Measurements from ENCODE around the gene FAM83D. TPM values are rescaled to one million over a fixed set of nuclear protein-coding genes. Genes with fewer than 3 reads are reported as not detected.

FAM83D gene
- total and polyA plus RNA-seq, 2 experiments from 2014 or later, result 33.3 to 91.3 TPM

DNA sequence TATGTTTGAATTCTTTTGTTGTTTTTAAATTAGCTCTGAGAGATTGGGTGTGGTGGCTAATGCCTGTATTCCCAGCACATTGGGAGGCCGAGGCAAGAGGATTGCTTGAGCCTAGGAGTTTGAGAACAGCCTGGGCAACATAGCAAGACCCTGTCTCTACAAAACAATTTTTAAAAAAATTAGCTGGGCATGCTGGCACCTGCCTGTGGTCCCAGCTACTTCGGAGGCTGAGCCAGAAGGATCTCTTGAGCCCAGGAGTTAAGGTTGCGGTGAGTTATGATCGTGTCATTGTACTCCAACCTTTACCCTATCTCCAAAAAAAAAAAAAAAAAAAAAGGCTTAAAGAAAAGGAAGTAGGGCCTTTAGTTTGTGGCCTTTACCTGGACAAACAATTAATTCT, 58.8 kb downstream of the FAM83D start (continued):
- TF ChIP-seq, protein P1, sequence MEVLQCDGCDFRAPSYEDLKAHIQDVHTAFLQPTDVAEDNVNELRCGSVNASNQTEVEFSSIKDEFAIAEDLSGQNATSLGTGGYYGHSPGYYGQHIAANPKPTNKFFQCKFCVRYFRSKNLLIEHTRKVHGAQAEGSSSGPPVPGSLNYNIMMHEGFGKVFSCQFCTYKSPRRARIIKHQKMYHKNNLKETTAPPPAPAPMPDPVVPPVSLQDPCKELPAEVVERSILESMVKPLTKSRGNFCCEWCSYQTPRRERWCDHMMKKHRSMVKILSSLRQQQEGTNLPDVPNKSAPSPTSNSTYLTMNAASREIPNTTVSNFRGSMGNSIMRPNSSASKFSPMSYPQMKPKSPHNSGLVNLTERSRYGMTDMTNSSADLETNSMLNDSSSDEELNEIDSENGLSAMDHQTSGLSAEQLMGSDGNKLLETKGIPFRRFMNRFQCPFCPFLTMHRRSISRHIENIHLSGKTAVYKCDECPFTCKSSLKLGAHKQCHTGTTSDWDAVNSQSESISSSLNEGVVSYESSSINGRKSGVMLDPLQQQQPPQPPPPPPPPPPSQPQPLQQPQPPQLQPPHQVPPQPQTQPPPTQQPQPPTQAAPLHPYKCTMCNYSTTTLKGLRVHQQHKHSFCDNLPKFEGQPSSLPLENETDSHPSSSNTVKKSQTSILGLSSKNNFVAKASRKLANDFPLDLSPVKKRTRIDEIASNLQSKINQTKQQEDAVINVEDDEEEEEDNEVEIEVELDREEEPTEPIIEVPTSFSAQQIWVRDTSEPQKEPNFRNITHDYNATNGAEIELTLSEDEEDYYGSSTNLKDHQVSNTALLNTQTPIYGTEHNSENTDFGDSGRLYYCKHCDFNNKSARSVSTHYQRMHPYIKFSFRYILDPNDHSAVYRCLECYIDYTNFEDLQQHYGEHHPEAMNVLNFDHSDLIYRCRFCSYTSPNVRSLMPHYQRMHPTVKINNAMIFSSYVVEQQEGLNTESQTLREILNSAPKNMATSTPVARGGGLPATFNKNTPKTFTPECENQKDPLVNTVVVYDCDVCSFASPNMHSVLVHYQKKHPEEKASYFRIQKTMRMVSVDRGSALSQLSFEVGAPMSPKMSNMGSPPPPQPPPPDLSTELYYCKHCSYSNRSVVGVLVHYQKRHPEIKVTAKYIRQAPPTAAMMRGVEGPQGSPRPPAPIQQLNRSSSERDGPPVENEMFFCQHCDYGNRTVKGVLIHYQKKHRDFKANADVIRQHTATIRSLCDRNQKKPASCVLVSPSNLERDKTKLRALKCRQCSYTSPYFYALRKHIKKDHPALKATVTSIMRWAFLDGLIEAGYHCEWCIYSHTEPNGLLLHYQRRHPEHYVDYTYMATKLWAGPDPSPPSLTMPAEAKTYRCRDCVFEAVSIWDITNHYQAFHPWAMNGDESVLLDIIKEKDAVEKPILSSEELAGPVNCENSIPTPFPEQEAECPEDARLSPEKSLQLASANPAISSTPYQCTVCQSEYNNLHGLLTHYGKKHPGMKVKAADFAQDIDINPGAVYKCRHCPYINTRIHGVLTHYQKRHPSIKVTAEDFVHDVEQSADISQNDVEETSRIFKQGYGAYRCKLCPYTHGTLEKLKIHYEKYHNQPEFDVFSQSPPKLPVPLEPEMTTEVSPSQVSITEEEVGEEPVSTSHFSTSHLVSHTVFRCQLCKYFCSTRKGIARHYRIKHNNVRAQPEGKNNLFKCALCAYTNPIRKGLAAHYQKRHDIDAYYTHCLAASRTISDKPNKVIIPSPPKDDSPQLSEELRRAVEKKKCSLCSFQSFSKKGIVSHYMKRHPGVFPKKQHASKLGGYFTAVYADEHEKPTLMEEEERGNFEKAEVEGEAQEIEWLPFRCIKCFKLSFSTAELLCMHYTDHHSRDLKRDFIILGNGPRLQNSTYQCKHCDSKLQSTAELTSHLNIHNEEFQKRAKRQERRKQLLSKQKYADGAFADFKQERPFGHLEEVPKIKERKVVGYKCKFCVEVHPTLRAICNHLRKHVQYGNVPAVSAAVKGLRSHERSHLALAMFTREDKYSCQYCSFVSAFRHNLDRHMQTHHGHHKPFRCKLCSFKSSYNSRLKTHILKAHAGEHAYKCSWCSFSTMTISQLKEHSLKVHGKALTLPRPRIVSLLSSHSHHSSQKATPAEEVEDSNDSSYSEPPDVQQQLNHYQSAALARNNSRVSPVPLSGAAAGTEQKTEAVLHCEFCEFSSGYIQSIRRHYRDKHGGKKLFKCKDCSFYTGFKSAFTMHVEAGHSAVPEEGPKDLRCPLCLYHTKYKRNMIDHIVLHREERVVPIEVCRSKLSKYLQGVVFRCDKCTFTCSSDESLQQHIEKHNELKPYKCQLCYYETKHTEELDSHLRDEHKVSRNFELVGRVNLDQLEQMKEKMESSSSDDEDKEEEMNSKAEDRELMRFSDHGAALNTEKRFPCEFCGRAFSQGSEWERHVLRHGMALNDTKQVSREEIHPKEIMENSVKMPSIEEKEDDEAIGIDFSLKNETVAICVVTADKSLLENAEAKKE (CRISPR knock-in tag; IDR thresholded peaks at IDR 0.05), result no peak
- no peak for TF ChIP-seq POLR2AphosphoS5 (IDR thresholded peaks at IDR 0.05; ENCODE audit: low read depth)
- TF ChIP-seq CREB1 (CRISPR knock-in tag; IDR thresholded peaks at IDR 0.05; ENCODE audit: low read depth), result no peak
- no peak for TF ChIP-seq EZH2phosphoT487 (IDR thresholded peaks at IDR 0.05; ENCODE audit: unreplicated experiment)
- TF ChIP-seq ZNF331 (CRISPR knock-in tag; IDR thresholded peaks at IDR 0.05; ENCODE audit: low read depth), result no peak
- no peak for TF ChIP-seq STAT1 (IDR thresholded peaks at IDR 0.05; ENCODE audit: unreplicated experiment)

DNA sequence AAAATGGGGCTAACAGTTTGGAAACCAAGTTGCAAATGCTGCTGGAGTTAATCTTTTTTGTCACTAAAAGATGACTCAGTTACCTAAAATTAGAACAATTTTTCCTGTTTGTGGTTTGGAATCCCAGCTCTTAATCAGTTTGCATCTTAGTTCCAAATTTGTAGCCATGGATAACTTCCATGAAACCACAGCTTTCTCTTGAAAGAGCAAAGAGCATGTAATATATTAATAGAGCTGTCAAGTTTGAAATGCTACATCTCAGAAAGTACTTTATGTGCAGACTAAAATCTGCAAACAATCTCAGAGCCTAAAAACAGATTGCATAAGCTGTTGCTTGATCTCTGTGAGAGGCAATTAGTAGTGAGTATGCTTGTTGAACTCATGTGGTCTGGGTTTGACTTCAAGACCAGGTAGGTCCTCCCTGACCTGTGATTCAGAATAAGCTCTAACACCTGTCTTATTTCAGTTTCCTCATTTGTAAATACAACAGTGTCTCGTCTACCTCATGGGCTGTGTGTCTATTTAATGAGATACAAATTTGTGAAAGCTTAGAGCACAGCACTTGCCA, 59.5 kb downstream of the FAM83D start:
- Mint-ChIP-seq H3K4me3 (no peak overlapping the region), H3K4me1 (peaks cover 16% of the 10 kb centered on the region; the same call in 2 of the 3 replicates), H3K9me3 (no peaks in the 10 kb centered on the region), H3K27ac (0 out of 2 replicates have a peak overlapping the region, but pooled peaks have one; percentile 48), H3K27me3 (ENCODE audit: insufficient read depth, low read depth, poor library complexity) (no peaks in the 10 kb centered on the region), H3K36me3 (ENCODE audit: low read depth) (peaks cover 30% of the 10 kb centered on the region)
- peaks cover 7% of the 10 kb centered on the region for H3K4me1 ChIP-seq (ENCODE audit: insufficient read depth)
- H3K36me3 ChIP-seq (ENCODE audit: insufficient read depth), result no peaks in the 10 kb centered on the region
- H3K4me3 ChIP-seq, result no peak overlapping the region
- DNase-seq (ENCODE audit: low spot score) (no peak), ATAC-seq (no peak)
- H3K27ac ChIP-seq (ENCODE audit: low read depth), result no peak overlapping the region
- no peaks in the 10 kb centered on the region for H3F3A ChIP-seq (replicated peaks; ENCODE audit: low read depth)
- H2AFZ ChIP-seq, result no peak overlapping the region
- H3K27me3 ChIP-seq (ENCODE audit: insufficient read depth), result no peaks in the 10 kb centered on the region
- H3K79me2 ChIP-seq (replicated peaks; ENCODE audit: insufficient read depth), result peaks cover 11% of the 10 kb centered on the region
- TF ChIP-seq JUNB (IDR thresholded peaks at IDR 0.05; ENCODE audit: unreplicated experiment) (no peak), EZH2phosphoT487 (IDR thresholded peaks at IDR 0.05; ENCODE audit: unreplicated experiment) (no peak), ZNF331 (CRISPR knock-in tag; IDR thresholded peaks at IDR 0.05; ENCODE audit: low read depth) (no peak)
- H3K9me2 ChIP-seq (ENCODE audit: insufficient read depth), result no peaks in the 10 kb centered on the region
- peaks cover 15% of the 10 kb centered on the region; the same call in 1 of the 2 replicates for H4K20me1 ChIP-seq (replicated peaks; ENCODE audit: insufficient read depth)
- no peak overlapping the region for H3K4me2 ChIP-seq

Measured in GM23338 (cell line).